DMS 273 (cell line): Measurements from ENCODE around the gene ABCC4.

ENCODE experiments used
- DNase-seq: peaks from one replicate; lab custom pipeline; 2025; ENCODE audit not compliant: unreplicated experiment; lab: John Stamatoyannopoulos, UW

The ABCC4 gene

DNA sequence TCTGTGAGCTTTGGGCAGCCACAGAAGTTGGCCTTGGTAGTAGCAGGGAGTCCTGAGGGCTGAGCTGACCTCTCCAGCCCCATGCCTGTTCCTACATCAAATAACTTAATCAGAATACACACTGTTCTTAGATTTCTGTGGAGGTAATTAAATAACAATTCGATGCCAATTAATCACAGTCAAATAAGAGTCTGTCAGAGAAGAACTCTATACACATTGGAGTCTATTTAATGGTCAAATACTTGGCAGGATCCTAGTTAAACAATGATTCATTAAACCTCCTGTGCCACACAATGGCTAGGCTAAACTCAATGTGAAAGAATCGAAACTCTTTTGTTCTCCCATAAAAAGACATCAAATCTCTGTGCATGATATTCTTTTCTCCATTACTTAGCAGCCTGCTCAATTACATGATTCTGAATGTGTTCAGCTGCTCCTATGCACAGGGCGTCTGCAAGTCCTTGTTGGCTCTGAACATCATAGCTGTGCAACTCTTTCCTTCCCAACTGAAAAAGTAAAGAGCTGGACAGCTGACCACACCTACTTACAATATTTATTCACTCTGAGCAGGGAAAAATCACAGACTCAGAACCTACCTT lies 173.1 kb downstream of the ABCC4 start:
- DNase-seq: no peak

DNA sequence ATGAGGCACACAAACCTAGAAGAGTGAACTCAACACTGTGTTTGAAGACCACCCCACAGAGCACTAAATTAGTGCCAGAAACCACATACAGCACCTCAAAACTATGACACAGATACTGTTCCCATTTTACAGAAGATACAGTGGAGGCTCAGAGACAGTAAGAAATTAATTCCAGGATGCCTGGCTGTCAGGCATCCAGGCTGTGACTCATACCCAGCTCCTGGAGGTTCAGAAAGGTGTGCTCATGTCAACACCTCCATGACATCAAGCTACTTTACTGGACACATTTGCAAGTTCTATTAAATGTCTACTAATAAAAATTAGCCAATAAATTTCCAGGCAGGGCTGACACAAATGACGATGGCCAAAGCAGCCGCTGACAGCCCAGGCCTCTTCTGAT lies 176.3 kb downstream of the ABCC4 start:
- DNase-seq: no peak

DNA sequence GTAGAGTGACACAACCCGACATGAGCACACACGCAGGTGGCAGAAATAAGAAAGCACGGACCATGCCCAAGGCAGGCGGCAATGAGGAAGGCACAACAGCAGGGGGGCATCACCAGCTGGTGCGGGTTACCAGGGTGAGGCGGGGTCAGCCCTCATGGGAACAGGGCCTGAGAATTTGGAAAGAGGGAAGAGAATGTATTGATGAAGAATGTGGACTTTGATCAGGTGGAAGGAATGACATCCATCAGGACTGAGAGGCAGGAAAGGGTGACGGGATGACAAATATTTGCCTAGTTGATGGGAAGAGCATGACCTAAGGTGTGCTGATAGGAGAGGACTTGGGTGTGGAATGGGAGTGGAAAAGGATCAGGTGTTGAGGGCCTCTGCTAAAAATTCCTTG lies 177.5 kb downstream of the ABCC4 start:
- DNase-seq: no peak

DNA sequence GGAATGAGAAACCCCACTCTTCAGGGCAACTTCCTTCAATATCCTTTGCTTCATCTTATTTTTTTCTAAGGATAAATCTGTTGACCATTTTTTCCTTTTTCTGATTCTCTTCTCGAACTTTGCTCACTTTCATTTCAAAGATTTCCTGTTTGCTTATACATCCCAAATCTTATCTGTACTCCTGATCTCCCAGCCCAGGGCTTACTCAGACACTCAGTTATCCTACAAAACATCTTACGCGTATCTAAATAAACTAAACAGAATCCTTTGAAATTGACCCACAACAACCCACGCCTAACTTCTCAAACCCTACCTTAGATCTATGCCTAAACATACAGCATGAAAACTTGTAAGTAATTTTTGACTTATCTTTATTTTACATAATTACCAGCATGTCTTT lies 179.2 kb downstream of the ABCC4 start:
- no peak for DNase-seq

DNA sequence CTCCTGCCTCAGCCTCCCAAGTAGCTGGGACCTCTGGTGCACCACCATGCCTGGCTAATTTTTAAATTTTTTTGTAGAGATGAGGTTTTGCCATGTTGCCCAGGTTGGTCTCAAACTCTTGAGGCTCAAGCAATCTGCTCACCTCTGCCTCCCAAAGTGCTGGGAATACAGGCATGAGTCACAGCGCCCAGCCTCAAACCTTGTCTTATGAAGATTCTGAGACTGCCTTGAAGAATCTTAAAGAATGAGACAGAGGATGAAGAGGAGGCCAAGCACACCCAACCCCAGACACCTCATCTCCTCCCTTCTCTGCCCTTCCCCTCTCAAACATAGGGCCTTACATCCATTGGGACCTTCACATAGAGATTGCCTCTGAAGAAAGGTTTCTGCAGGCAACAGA lies 179.7 kb downstream of the ABCC4 start:
- no peak for DNase-seq

DNA sequence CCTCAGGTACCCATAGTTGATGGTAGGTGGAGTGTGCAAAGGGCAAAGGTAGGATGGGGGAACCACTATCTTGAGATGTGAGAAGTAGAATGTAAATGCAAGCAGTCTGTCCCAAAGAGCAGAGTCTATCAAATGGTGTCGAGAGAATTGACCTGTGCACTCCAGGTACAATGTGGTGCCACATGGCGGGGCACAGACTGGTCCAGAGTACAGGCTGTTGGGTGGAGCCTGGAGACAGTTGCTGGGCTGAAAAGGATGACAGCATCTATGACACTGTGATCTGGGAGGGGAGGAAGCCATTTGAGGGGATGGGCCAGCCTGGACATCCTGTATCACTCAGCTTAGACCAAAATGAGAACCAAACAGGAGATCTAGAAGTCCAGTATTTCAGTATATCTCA lies 180.6 kb downstream of the ABCC4 start:
- DNase-seq: no peak

DNA sequence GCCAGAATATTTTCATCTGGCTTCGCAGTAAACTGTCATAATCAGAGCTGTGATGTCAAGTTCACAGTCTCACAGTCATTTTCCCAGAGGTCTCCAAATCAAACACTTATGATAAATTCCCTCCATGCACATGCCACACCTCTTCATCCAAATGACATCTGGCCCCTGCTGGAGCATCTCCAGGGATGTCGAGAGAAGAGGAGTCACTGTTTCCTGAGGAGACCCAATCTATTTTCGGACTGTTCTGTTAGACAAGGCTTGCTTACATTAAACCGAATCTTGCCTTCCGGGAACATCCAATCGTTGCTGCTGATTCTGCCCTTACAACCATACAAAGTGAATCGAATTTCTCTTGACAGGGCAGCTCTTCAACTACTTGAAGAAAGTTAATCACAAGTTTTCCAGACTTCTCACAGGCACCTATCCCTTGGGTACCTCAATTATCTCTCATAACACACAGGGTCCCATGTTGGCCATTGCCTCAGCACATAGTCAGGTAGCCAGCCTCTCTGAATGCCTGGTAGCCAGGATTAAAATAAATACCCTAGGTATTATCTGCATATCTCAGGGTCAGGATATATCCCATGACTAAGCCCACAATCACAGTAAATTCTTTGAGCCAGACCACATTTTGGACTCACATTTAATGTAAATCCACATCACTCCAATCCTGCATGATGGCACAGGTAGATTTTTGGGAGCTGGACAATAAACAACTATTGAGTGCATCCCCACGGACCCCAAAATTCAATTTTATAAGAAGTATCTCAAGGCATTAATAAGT lies 182.5 kb downstream of the ABCC4 start:
- no peak for DNase-seq

DNA sequence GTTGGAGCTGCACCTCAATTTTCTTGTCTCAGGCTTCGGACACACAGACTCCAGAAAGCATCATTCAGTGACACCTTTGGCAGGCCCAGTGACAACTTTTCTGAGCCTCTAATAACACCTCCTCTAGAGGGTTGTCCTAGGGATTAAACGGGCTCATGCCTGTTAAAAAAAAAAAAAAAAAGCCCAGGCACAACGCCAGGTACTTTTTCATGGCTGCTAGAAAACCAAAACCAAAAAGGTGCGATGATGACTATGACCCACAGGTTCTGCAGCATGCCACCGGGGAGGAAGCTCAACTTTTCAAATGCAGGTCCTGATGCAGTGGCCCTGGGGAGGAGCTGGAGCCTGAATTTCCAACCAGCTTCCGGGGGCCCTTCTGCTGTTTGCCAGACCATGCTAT lies 184.2 kb downstream of the ABCC4 start:
- DNase-seq: no peak

DNA sequence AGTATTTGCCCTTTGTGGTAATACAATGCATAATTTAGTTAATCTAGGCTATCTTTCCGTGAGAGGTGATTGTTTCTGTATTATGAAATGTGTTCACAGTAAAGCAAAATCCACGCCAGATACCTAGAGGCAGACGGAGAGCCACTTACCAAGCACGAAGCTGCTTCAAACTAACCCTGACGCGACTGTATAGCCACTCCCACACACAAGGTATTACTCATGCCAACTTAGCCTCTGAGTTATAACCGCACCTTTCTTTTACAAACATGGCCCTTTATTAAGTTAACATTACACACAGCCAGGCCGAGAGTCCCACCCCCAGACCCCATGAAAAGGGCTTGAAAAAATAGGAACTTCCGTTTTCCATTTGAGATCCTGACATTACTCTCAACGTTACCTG lies 185.7 kb downstream of the ABCC4 start:
- no peak for DNase-seq

DNA sequence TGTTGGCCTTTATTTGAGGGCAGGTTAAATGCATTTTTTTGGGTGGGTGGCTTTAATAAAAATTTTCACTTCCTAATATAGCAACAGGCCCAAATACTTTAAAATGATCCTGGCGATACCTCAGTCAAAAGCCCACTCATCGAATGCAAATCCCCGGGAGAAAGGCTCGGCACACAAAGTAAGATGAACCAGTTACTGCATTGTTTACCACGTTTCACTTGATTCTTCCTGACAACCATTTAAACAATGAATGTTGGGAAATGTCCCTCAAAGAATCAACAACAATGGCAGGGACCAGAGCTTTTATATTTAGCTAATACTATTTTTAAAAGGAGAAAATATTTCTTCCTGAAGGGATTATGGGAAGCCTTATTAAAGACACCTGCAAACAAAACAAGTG lies 187.7 kb downstream of the ABCC4 start:
- DNase-seq: no peak

DNA sequence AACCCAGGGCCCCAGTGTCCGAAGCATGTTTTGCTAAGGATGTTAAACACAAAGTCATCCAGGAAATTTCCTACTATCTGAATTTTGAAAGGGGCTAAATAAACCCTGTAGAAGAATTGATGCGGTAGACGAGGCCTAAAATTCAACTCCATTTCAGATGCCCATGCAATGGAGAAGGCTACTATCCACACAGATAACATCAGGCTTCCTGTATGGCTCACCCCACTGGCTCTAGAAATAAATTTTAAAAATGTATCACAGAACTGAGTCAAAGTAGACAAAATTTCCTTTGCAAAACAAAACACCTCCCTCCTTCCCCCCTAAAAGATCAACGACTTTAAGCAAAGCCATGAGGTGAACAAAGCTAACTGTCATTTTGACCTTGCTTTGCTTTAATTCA lies 188.4 kb downstream of the ABCC4 start:
- DNase-seq: no peak

DNA sequence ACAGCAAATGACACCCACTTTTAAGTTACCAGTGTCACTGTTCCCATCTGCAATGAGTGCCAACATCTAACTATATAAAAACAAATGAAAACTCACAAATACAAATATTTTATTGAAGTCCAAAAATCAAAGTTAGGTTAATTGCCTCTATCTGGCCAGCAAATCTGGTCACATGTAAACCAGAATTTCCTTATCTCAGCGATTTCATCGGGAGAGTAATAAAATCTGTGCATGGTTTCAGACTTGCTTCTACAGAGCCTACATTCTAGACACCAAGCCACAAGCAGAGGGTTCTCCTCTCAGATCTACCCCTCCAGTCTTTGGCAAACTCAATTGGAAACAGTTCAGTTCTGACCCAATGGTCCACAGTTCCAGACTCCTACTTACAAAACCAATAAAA lies 189.6 kb downstream of the ABCC4 start:
- no peak for DNase-seq

DNA sequence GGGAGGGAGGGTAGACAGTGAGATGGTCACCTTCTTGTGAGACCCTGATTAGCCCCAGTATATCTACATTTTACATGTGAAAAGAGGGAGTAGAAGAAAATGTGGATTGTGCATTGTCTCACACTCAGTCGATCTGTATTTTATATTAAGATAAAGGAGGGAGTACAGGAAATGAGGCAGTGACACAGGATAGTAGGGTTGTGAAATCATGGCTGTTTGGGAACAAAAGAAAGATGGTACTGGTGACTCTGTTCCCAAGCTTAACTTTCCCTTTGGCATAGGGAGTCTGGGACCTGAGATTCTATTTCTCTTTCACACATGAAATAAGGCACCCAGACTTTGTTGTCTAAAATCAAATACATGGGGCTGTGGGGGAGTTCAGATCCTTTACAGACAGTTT lies 194.7 kb downstream of the ABCC4 start:
- DNase-seq: no peak

DNA sequence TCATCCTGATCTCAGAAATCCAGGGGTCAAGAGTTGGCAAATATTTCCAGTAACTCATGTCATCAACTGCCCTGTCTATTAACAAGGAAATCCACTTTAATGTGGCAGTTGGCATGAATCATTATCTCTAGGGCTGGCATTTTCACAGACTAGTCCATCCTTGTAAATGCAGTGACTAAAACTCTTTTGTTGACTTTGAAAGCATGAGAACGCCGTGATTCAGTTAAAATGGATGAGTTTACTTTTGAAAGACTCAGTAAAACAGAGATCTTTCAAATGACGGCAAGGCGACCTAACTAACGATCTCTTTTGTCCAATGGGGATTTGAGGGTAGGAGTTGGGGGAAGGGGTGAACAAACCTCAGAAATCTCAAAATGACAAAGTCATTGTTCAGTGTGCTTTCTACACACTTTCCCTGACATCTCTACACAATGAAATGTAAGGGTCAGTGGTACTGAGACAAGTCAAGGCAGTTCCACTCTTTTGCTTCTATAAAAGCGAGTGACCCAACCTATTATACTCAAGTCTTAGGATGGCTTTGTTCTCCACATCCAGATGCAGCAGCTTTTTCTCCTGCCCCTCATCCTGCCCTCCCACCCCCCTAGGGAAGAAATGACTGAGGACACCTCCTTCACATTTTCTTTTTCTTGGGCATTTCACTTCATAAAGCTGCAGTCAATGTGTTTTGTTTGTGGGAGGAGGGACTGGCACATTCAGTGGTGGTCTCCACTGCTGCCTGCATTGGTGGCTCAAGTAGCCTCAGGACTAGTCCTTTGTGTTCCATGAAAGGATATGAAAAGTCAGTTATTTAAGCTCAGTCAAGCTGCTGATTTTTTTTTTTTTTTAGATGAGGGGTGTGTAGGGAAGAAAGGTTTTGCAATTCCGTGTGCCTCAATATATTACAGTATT lies 200.5 kb downstream of the ABCC4 start:
- DNase-seq: no peak

DNA sequence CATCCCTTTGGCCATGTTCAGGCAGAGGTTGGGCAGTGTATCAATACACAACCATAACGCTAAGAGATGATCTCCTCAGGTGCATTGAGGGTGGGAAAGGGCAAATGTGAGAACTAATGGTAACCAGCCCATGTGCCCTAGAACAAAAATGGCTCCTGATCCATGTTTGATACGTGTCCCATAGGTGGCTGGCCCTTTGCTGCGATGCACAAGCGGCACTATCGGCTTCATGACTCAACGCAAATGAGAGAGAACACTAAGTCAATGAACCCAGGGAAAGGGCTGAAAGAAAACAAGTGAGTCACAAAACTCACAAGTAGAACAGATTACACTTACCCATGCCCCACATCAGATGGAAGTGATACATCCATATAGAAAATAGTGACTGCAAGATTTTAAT lies 201.7 kb downstream of the ABCC4 start:
- DNase-seq: no peak

DNA sequence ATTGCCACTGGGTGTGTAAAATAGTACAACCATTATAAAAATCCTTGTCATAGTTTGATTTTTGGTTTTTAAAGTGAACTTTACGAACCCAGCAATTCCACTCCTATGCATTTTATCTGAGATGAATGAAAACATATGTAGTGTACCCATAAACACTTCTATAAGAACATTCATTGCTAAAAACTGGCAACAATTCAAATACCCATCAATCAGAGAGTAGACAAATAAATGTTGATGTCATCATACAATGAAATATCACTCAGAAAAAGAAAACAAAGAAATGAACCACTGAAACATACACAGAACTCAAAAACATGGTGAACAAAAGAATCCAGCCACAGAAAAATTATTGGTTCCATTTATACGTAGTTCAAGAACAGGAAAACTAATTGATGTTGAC lies 202.3 kb downstream of the ABCC4 start:
- no peak for DNase-seq

DNA sequence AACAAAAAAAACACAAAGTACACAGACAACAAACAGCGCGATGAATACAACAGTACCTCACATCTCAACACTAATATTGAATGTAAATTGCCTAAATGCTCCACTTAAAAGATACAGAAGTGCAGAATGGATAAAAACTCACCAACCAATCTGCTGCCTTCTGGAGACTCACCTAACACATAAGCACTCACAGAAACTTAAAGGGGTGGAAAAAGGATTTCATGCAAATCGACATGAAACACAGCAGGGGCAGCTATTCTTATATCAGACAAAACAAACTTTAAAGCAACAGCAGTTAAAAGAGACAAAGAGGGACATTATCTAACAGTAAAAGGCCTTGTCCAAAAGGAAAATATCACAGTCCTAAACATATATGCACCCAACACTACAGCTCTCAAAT lies 209.5 kb downstream of the ABCC4 start:
- DNase-seq: no peak

DNA sequence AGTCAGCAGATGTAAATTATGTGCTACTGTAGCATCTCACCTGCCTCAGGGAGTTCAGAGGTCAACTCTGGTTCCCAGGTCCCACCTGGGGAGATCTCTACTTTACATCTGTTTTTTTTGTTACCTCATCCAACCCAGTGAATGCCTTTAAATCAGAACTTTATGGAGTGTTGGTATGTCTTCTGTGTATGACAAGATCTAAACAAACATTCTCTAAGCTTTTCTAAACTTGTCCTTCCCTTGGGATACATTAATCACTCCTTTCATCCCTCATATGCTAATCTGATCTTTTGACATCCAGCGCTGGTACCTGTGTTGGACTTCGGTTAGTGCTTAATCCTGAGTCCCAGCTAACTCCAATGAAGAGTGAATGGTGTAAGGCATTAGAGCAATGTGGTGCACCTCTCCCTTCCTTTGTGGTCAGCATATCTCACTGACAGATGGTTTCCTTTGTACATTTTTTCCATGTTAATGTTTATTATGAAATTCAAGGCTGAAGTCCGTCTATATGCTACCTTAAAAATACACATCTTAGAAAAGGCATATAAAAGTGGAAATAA lies 213.4 kb downstream of the ABCC4 start:
- DNase-seq: no peak

DNA sequence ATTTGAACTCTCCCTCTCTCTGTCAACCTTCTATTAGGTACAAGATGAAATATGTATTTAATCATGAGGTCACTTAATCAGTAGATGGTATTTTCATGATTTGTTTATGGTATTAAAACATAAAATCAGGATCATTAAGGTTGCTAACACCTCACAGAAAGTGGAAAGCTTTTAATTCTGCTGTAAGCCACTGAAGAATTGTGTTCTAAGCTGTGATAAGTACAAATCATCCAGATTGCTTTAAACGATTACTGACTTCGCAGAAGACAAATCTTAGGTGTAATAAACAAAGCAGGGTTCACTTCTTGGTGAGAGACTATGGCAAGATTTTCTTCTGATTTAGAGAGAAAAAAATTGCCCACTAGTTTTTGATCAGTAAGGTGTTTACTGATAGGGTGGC lies 214.5 kb downstream of the ABCC4 start:
- DNase-seq: no peak

DNA sequence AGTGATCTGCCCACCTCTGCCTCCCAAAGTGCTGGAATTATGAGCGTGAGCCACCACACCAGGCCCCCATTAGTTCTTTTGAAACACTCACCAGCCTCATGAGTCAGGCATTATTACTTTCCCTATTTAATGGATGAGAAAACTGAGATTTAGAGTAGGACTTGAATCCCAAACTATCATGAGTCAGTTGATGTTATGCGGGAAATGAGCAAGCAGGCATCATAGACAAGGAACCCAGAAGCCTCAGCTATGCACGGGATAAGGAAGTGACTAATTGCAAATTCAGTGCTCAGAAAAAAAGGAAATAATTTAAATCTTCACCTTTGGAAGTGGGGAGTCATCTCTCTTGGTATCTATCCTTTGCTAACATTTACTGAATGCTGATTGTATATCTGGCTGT lies 217.5 kb downstream of the ABCC4 start:
- no peak for DNase-seq

DNA sequence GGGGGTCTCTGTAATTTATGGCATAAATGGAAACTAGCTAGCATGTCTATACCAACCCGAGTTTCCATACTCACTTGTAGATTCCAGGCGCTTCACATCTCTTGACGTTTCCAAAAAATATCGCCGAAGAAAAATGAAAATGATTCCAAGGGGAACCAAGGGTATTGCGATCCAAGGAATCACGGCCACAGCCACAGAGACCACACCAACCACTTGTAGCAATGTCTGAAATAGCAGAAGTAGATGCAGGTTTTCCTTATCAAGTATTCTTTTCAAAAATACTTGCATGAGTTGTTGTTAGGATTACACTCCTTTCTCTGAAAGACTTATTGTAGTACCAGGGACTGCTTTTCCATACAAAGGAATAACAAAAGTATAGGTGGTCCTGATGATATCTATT lies 218.2 kb downstream of the ABCC4 start:
- no peak for DNase-seq

DNA sequence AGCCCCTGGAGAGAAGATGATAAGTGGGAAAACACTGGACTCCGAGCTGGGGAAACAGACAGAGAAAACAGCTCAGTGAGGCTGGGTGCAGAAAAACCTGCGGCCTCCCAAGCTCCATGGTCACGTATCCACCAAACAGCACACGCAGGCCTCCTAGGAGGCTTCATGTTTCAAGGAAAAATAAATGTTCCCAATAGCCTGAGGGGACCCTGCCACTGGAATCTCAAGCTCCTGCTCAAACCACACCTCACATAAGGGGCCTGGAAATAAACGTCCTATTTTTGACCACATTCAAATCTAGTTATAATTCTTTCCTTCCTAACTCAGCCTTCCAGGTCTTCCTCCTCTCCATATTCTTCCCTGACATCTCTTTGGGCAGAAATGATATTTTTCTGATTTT lies 225.7 kb downstream of the ABCC4 start:
- DNase-seq: no peak
